RWPE2 (cell line): ENCODE results near the gene MSGN1.

Experiments used
- ATAC-seq: fragments of 200-7000 bp; cut with Tn5 transposase; 3 replicates; pipeline ENCODE4 v1.9.1; 2021; ENCODE audit warnings: low read depth
- DNase-seq: peaks from one replicate; pipeline ENCODE4 v3.0.0-alpha.2; 2020; ENCODE audit warnings: low spot score
- H3K27ac ChIP-seq: fragments of 450-650 bp; 2 replicates; pipeline ENCODE4 v1.5.1; 2017; ENCODE audit warnings: mild to moderate bottlenecking; ENCODE audit not compliant: poor library complexity, severe bottlenecking
- H3K27me3 ChIP-seq: fragments of 250-450 bp; sonication (Bioruptor Pico); 2 replicates; pipeline ENCODE4 v1.5.1; 2021; ENCODE audit warnings: mild to moderate bottlenecking, moderate library complexity; ENCODE audit not compliant: insufficient read depth, poor library complexity, severe bottlenecking
- H3K36me3 ChIP-seq: fragments of 250-450 bp; sonication (Bioruptor Pico); 2 replicates; pipeline ENCODE4 v1.5.1; 2020; ENCODE audit warnings: low read depth, mild to moderate bottlenecking, moderate library complexity
- H3K4me1 ChIP-seq: fragments of 250-450 bp; sonication (Bioruptor Pico); 2 replicates; pipeline ENCODE4 v1.5.1; 2021; ENCODE audit warnings: mild to moderate bottlenecking, moderate library complexity; ENCODE audit not compliant: insufficient read depth, poor library complexity, severe bottlenecking
- H3K4me3 ChIP-seq: fragments of 250-450 bp; sonication (Bioruptor Pico); 2 replicates; pipeline ENCODE4 v1.5.1; 2021; ENCODE audit warnings: mild to moderate bottlenecking, moderate library complexity; ENCODE audit not compliant: severe bottlenecking
- H3K9me3 ChIP-seq: fragments of 250-450 bp; sonication (Bioruptor Pico); 2 replicates; pipeline ENCODE4 v1.5.1; 2021; ENCODE audit warnings: mild to moderate bottlenecking, moderate library complexity; ENCODE audit not compliant: severe bottlenecking
- TF ChIP-seq, protein P1 (sequence below): fragments of 450-650 bp; IDR thresholded peaks from one replicate; pipeline ENCODE4 v1.5.1; 2017; ENCODE audit warnings: mild to moderate bottlenecking, moderate library complexity; ENCODE audit not compliant: poor library complexity, severe bottlenecking

Gene MSGN1

DNA sequence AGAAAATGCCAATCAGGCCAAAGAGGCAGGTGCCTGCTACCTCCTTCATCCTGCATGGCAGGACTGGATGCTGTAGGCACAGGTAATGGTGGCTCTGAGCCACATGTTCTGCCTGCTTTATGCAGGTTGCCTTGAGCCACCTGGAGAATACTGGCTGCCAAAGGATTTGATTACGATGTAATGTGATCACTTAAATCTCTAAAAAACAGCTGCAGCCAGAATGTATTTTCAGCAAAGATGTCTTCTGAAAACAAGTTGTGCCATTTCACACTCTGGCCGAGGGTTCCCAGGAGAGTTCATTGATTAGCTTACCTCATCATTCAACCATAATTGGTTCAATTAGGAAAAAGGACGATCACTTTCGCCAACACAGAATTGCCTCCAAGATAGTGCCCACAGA is 17.9 kb upstream of the MSGN1 start:
- ATAC-seq (no peak), DNase-seq (no peak)
- no peaks in the 10 kb centered on the region for H3K36me3 ChIP-seq
- no peak overlapping the region for H3K27ac ChIP-seq
- no peaks in the 10 kb centered on the region for H3K9me3 ChIP-seq
- no peaks in the 10 kb centered on the region for H3K4me1 ChIP-seq
- H3K4me3 ChIP-seq, result no peak overlapping the region
- H3K27me3 ChIP-seq, result no peaks in the 10 kb centered on the region
- TF ChIP-seq, protein P1, sequence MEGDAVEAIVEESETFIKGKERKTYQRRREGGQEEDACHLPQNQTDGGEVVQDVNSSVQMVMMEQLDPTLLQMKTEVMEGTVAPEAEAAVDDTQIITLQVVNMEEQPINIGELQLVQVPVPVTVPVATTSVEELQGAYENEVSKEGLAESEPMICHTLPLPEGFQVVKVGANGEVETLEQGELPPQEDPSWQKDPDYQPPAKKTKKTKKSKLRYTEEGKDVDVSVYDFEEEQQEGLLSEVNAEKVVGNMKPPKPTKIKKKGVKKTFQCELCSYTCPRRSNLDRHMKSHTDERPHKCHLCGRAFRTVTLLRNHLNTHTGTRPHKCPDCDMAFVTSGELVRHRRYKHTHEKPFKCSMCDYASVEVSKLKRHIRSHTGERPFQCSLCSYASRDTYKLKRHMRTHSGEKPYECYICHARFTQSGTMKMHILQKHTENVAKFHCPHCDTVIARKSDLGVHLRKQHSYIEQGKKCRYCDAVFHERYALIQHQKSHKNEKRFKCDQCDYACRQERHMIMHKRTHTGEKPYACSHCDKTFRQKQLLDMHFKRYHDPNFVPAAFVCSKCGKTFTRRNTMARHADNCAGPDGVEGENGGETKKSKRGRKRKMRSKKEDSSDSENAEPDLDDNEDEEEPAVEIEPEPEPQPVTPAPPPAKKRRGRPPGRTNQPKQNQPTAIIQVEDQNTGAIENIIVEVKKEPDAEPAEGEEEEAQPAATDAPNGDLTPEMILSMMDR, result no peak

GRCh38 chr2:17799301-17800120 is 16.7 kb upstream of the MSGN1 start:
- H3K4me1 ChIP-seq, result no peaks in the 10 kb centered on the region
- H3K27me3 ChIP-seq, result no peaks in the 10 kb centered on the region
- DNase-seq, result no peak
- H3K36me3 ChIP-seq, result no peaks in the 10 kb centered on the region
- H3K4me3 ChIP-seq, result no peak overlapping the region
- TF ChIP-seq, protein P1, result no peak
- H3K9me3 ChIP-seq, result no peaks in the 10 kb centered on the region
- no peak for ATAC-seq
- no peak overlapping the region for H3K27ac ChIP-seq

DNA sequence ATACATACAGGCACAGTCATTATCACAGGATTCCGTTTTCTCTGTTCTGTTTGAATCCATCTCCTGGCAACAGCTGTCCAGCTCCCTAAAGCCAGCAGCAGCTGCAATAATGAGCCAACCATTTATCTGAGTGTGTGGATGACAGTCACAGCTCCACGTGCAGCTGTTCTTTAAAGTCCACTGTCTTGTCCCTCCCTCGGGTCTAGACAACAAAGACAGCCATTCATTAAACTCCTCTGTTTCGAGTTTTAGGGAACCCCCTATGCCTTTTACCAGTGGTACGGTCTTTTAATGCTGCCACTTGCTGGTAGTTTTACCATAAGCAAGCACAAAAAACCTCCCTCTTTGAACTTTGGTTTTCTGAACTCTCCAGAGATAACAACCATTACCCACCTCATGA is 16.0 kb upstream of the MSGN1 start:
- H3K27me3 ChIP-seq, result no peaks in the 10 kb centered on the region
- no peaks in the 10 kb centered on the region for H3K9me3 ChIP-seq
- TF ChIP-seq, protein P1, result no peak
- no peaks in the 10 kb centered on the region for H3K36me3 ChIP-seq
- no peak overlapping the region for H3K4me3 ChIP-seq
- DNase-seq (no peak), ATAC-seq (no peak)
- no peaks in the 10 kb centered on the region for H3K4me1 ChIP-seq
- H3K27ac ChIP-seq, result no peak overlapping the region

DNA sequence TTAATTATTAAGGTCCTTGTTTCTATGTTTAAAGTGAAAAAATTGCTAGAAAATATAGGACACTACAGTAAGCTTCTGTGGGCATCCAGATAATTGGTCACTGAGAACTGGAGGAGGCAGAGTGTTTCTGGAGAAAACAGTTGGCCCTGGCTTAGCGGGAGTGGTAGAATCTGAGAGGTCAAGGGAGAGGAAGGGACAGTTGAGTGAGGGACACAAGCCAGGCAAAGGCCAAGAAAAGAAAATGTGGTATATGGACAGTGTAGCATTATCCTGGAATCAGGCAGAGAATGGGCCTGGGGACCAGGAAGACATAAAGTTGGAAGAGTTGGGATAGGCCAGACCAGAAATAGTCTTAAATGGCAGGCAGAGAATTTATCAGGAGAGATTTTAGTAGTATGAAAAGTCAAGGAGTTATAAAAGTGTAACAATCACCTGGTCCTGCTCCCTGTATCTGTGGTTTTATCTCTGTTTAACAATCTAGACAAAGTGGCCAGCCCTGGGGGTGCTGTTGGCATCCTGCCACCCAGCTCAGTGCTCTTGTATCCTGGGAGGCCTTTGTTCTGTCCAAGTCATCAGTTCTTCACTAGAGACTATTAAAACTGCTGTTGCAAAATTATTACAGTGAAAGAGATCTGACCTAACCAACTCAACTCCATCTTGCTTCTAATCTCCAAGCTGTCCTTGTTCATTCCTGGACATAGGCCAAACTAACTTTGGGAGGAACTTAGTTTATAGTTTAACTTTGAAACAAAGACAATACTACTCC is 15.4 kb upstream of the MSGN1 start:
- H3K27ac ChIP-seq, result no peak overlapping the region
- ATAC-seq (no peak), DNase-seq (no peak)
- no peaks in the 10 kb centered on the region for H3K27me3 ChIP-seq
- TF ChIP-seq, protein P1, result no peak
- H3K4me3 ChIP-seq, result no peak overlapping the region
- H3K9me3 ChIP-seq, result no peaks in the 10 kb centered on the region
- H3K36me3 ChIP-seq, result no peaks in the 10 kb centered on the region
- no peaks in the 10 kb centered on the region for H3K4me1 ChIP-seq

GRCh38 chr2:17803497-17803896 is 12.8 kb upstream of the MSGN1 start:
- H3K4me1 ChIP-seq, result no peaks in the 10 kb centered on the region
- no peaks in the 10 kb centered on the region for H3K27me3 ChIP-seq
- no peak overlapping the region for H3K4me3 ChIP-seq
- TF ChIP-seq, protein P1, result no peak
- ATAC-seq (no peak), DNase-seq (no peak)
- H3K36me3 ChIP-seq, result no peaks in the 10 kb centered on the region
- H3K27ac ChIP-seq, result no peak overlapping the region
- no peaks in the 10 kb centered on the region for H3K9me3 ChIP-seq
